Transverse colon (tissue), 4 donors: ENCODE results near the gene DYRK1B. TPM values are rescaled to one million over a fixed set of nuclear protein-coding genes. Genes with fewer than 3 reads are reported as not detected.

Experiments used
- DNase-seq: peaks from one replicate; pipeline ENCODE4 v3.0.0-alpha.2; 2019
- H3K27ac ChIP-seq, 4 donors: fragments of 200-600 bp; sonication (generic); 2 replicates each; pipeline ENCODE4 v1.5.1; 2016 to 2018; ENCODE audit warnings: inconsistent platforms in 4 of 4
- H3K27me3 ChIP-seq: fragments of 200-600 bp; sonication (generic); 2 replicates; pipeline ENCODE4 v1.5.1; 2017; ENCODE audit warnings: inconsistent platforms
- H3K36me3 ChIP-seq, 4 donors: fragments of 200-600 bp; sonication (generic); 2 replicates each; pipeline ENCODE4 v1.5.1; 2017 to 2019; ENCODE audit warnings: inconsistent platforms in 4 of 4
- H3K4me1 ChIP-seq, 4 donors: fragments of 200-600 bp; sonication (generic); 2 replicates each; pipeline ENCODE4 v1.5.1; 2017 to 2020; ENCODE audit warnings: inconsistent platforms in 4 of 4
- H3K4me3 ChIP-seq, 4 donors: fragments of 200-600 bp; sonication (generic); 1 replicate in 1 of 4; 2 replicates in 3 of 4; pipeline versions ENCODE4 v1.5.1 to v1.6.1; 2017 to 2019; ENCODE audit warnings: inconsistent platforms in 4 of 4
- H3K9me3 ChIP-seq, 2 donors: fragments of 200-600 bp; sonication (generic); 2 replicates each; pipeline ENCODE4 v1.5.1; 2017 to 2019; ENCODE audit warnings: inconsistent platforms in 2 of 2
- EP300 ChIP-seq: sonication (generic); formaldehyde crosslinking; IDR thresholded peaks from one replicate; pipeline ENCODE4 v1.6.1; 2017; ENCODE audit warnings: antibody characterized with exemption, low read depth
- POLR2A ChIP-seq: fragments of 450-650 bp; IDR thresholded peaks from one replicate; pipeline ENCODE4 v1.6.1; 2016; ENCODE audit warnings: antibody characterized with exemption, mild to moderate bottlenecking, moderate library complexity
- POLR2AphosphoS5 ChIP-seq, 3 donors: sonication (generic); formaldehyde crosslinking; IDR thresholded peaks; one replicate each; pipeline ENCODE4 v1.6.1; 2016; ENCODE audit warnings: antibody characterized with exemption in 3 of 3
- WGBS, 2 donors: methylation state at CpG; one replicate each; pipeline ENCODE4 v1.1.5; 2018; ENCODE audit warnings: low coverage in 1 of 2; 5-methylcytosine and 5-hydroxymethylcytosine counted together
- in situ Hi-C, 4 donors: fragments of 200-750 bp; cut with MboI; loops; one replicate each; pipeline versions ENCODE4 v1.15.0 to v1.15.1; 2017; ENCODE audit warnings: low sequenced_read_pairs in 3 of 4, low pct_ligation_motif_present in 1 of 4, low pct_unique_long_range_greater_than_20kb in 1 of 4
- intact Hi-C: fragments of 100-400 bp; cut with DNase I; formaldehyde crosslinking; loops from one replicate; pipeline ENCODE4 v1.15.1; 2023; ENCODE audit warnings: low total_unique reads
- total RNA-seq, 4 donors: library from RNA; depleted of rRNA; stranded (reverse); fragments of >200 nt; gene quantifications; one replicate each; pipeline ENCODE4 v1.1.0, GENCODE V29; 2016
- TF ChIP-seq, protein P1 (sequence below), 5 experiments: fragments of 200-600 bp in 3 of 5; fragments of 450-650 bp in 2 of 5; sonication (generic) in 3 of 5; IDR thresholded peaks; 1 replicate in 2 of 5; 2 replicates in 3 of 5; pipeline ENCODE4 v1.5.1; 2016 to 2017; ENCODE audit warnings: antibody characterized with exemption in 5 of 5, inconsistent platforms in 3 of 5, mild to moderate bottlenecking in 2 of 5, moderate library complexity in 1 of 5

The DYRK1B gene
- total RNA-seq, 4 donors from 2014 or later: 13.3 to 16.1 (median 15.1) TPM

DNA sequence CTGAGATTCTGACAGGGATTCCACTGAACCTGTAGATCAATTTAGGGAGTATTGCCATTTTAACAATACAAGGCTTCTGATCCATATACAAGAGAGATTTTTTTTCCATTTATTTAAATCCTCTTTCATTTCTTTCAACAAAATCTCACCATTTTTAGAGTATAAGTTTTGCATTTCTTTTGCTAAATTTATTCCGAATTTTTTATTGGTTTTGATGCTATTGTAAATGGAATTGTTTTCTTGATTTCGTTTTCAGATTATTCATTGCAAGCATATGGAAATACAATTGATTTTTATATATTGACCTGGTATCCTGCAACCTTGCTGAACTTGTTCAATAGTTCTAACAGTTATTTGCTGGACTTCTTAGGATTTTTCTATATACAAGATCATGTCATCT lies 36.9 kb downstream of the DYRK1B start:
- Histone ChIP-seq H3K4me3 (no peak overlapping the region), H3K27ac (no peak overlapping the region), H3K9me3 (no peaks in the 10 kb centered on the region), H3K27me3 (peaks cover 15% of the 10 kb centered on the region), H3K36me3 (no peaks in the 10 kb centered on the region), H3K4me1 (no peaks in the 10 kb centered on the region)
- TF ChIP-seq EP300: no peak
- TF ChIP-seq POLR2AphosphoS5 (IDR thresholded peaks at IDR 0.05): no peak
- TF ChIP-seq, protein P1, sequence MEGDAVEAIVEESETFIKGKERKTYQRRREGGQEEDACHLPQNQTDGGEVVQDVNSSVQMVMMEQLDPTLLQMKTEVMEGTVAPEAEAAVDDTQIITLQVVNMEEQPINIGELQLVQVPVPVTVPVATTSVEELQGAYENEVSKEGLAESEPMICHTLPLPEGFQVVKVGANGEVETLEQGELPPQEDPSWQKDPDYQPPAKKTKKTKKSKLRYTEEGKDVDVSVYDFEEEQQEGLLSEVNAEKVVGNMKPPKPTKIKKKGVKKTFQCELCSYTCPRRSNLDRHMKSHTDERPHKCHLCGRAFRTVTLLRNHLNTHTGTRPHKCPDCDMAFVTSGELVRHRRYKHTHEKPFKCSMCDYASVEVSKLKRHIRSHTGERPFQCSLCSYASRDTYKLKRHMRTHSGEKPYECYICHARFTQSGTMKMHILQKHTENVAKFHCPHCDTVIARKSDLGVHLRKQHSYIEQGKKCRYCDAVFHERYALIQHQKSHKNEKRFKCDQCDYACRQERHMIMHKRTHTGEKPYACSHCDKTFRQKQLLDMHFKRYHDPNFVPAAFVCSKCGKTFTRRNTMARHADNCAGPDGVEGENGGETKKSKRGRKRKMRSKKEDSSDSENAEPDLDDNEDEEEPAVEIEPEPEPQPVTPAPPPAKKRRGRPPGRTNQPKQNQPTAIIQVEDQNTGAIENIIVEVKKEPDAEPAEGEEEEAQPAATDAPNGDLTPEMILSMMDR (IDR thresholded peaks at IDR 0.05): no peak
- no peak for TF ChIP-seq POLR2A
- intact Hi-C loops: loop anchor here (10.0 kb wide), 1 partner anchor 168 kb away; no protein-coding TSS in a partner anchor
- no peak for DNase-seq
- in situ Hi-C loops: loop anchor here in 2 of 4 donors (10.0 kb wide), 1 partner anchor 48 kb away; the partner anchor contains the start of gene FBL (in 2 of the 2)
- 59 to 62% methylated on average over 2 of the region's 2 CpGs for WGBS, 2 donors

DNA sequence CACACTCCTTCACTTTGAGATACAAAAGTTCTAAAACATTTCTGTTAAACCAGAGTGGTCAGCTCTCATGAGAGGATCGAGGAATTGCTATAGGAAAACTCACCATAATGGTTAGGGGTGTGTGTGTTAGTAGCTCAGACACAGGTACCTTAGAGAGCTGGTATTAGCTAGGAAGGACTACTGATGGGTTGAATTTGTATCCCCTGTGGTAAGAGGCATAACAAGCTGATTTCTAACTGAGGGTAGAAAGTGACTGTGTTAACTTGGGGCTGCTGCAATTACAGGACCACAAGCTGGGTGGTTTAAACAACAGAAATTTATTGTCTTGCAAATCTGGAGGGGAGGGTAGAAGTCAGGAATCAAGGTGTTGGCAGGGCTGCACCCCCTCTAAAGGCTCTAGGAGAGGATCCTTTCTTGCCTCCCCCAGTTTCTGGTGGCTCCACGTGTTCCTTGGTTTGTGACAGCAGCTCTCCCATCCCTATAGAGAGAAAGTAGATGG lies 37.9 kb downstream of the DYRK1B start:
- TF ChIP-seq, protein P1 (IDR thresholded peaks at IDR 0.05): no peak
- no peak for TF ChIP-seq POLR2A
- TF ChIP-seq POLR2AphosphoS5 (IDR thresholded peaks at IDR 0.05): no peak
- no peak for TF ChIP-seq EP300
- H3K9me3 ChIP-seq: no peaks in the 10 kb centered on the region
- intact Hi-C loops (loop anchor here (10.0 kb wide), 1 partner anchor 169 kb away; no protein-coding TSS in a partner anchor), in situ Hi-C loops (loop anchor here in 2 of 4 donors (10.0 kb wide), 1 partner anchor 49 kb away; the partner anchor contains the start of gene FBL (in 2 of the 2))
- no peaks in the 10 kb centered on the region for H3K36me3 ChIP-seq
- peaks cover 15% of the 10 kb centered on the region for H3K27me3 ChIP-seq
- 28 to 33% methylated on average over 1 to 2 of the region's 2 CpGs for WGBS, 2 donors
- no peak overlapping the region for H3K4me3 ChIP-seq
- no peaks in the 10 kb centered on the region for H3K4me1 ChIP-seq
- no peak for DNase-seq
- no peak overlapping the region for H3K27ac ChIP-seq

DNA sequence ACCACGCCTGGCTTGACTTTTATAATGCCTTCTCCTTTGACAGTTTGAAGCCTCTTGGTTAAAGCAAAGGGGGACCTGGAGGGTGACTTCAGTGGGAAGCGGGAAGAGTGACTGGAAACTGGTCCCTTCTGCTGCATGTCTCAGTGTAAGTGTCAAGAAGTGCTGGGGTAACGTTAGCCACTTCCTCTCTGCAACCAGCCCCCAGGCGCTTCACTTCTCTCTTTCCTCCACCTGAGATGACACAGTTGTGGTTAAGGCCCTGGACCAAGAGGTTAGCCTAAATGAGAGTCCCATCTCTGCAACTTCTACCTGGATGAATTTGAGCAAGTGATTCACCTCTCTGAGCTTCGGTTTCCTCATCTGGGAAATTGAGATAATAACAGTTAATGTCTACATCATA lies 39.0 kb downstream of the DYRK1B start:
- no peak overlapping the region for H3K4me3 ChIP-seq
- H3K27ac ChIP-seq: no peak overlapping the region
- in situ Hi-C loops (loop anchor here in 2 of 4 donors (10.0 kb wide), 1 partner anchor 50 kb away; the partner anchor contains the start of gene FBL (in 2 of the 2)), intact Hi-C loops (loop anchor here (10.0 kb wide), 1 partner anchor 170 kb away; no protein-coding TSS in a partner anchor)
- TF ChIP-seq EP300: no peak
- no peak for TF ChIP-seq POLR2AphosphoS5 (IDR thresholded peaks at IDR 0.05)
- TF ChIP-seq POLR2A: no peak
- TF ChIP-seq, protein P1 (IDR thresholded peaks at IDR 0.05): no peak
- no peaks in the 10 kb centered on the region for H3K9me3 ChIP-seq
- no peaks in the 10 kb centered on the region for H3K36me3 ChIP-seq
- peaks cover 15% of the 10 kb centered on the region for H3K27me3 ChIP-seq
- H3K4me1 ChIP-seq: no peaks in the 10 kb centered on the region
- WGBS, 2 donors: 40 to 65% methylated on average over 2 to 5 of the region's 5 CpGs
- no peak for DNase-seq

DNA sequence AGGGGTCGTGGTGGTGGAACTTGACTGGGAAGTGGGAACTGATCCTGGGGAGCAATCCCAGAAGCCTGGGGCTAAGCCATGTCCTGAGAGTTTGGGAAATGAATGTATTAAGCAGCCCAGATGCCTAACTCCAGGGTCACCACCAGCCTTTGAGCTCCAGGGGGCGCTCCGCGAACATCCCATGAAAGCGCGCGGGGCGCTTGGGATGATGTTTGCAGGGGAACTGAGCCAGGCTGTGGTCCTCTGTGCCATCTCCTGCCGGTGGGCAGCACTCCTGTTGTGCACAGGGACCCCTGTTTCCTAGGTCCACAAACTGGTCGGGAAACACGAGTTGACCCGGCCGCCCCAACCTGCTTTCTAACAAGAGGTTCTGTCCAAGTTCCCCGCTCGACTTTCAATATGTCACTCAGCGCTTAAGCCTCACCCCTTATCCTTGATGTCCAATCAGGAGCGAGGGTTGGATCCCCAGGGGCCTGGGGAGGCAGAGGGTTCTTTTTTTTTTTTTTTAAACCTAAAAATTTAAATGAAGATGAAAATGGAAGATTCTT lies 40.9 kb downstream of the DYRK1B start:
- 0 to 1% methylated on average over 1 to 17 of the region's 17 CpGs for WGBS, 2 donors
- H3K36me3 ChIP-seq: no peaks in the 10 kb centered on the region
- H3K9me3 ChIP-seq: no peaks in the 10 kb centered on the region
- peak overlapping the region; percentile 27 to 49 (median 32) for H3K4me3 ChIP-seq
- intact Hi-C loops: loop anchor here (10.0 kb wide), 1 partner anchor 172 kb away; no protein-coding TSS in a partner anchor
- peak; percentile 71 for DNase-seq
- H3K27me3 ChIP-seq: peaks cover 13% of the 10 kb centered on the region
- H3K27ac ChIP-seq: no peak overlapping the region
- in situ Hi-C loops: loop anchor here in 2 of 4 donors (10.0 kb wide), 1 partner anchor 52 kb away; the partner anchor contains the start of gene FBL (in 2 of the 2)
- TF ChIP-seq, protein P1 (IDR thresholded peaks at IDR 0.05): peak; percentile 79 to 84 (median 83)
- TF ChIP-seq EP300: no peak
- no peaks in the 10 kb centered on the region for H3K4me1 ChIP-seq
